HCT116 (cell line): ENCODE data around the gene STARD5. TPM values are rescaled to one million over a fixed set of nuclear protein-coding genes. Genes with fewer than 3 reads are reported as not detected.

Experiments used
- ATAC-seq: fragments of 200-7000 bp; cut with Tn5 transposase; 2 replicates; pipeline ENCODE4 v1.9.1; 2020; ENCODE audit warnings: mild to moderate bottlenecking, moderate library complexity
- BruUV-seq: library from RNA; stranded (reverse); fragments of 400-500 nt; replicated peaks from 2 replicates; lab custom pipeline; 2021; lab: Mats Ljungman, UMichigan
- CTCF ChIA-PET: fragments of 300-600 bp; sonication (Branson Sonifier 250); formaldehyde crosslinking; loops from one replicate; lab custom pipeline; 2021; ENCODE audit warnings: antibody characterized with exemption; lab: Charles Lee
- POLR2A ChIA-PET: fragments of 300-600, 350-600 bp; sonication (Branson Sonifier 250); formaldehyde crosslinking; loops from one replicate; lab custom pipeline; 2021; ENCODE audit warnings: antibody characterized with exemption; lab: Charles Lee
- RAD21 ChIA-PET, 2 experiments: fragments of 300-600 bp; sonication (Branson Sonifier 250); formaldehyde crosslinking; loops; one replicate each; lab custom pipeline; 2023; ENCODE audit warnings: low total read pairs in 2 of 2; ENCODE audit not compliant: uncharacterized antibody in 2 of 2, unreplicated experiment in 2 of 2, low non-redundant PET in 1 of 2; lab: Charles Lee
- DNase-seq: peaks from one replicate; pipeline ENCODE4 v3.0.0-alpha.2; 2010; ENCODE audit warnings: low read depth, low spot score
- H2AFZ ChIP-seq: fragments of 200-600 bp; shearing (Covaris generic), sonication (generic); 2 replicates; pipeline ENCODE4 v1.6.1; 2017; ENCODE audit warnings: low read depth, mixed run types, mixed read lengths, antibody characterized with exemption, low read length; ENCODE audit not compliant: poor library complexity, severe bottlenecking
- H3K27ac ChIP-seq: 2 replicates; pipeline ENCODE4 v1.5.1; 2012; ENCODE audit warnings: low read depth, low read length
- H3K27me3 ChIP-seq: fragments of 200-600 bp; sonication (generic); 2 replicates; pipeline ENCODE4 v1.6.1; 2016; ENCODE audit warnings: mixed run types, low read length, mixed read lengths; ENCODE audit not compliant: insufficient read depth
- H3K36me3 ChIP-seq, 2 experiments: fragments of 200-500 bp in 1 of 2; fragments of 200-600 bp in 1 of 2; sonication (Bioruptor generic) in 1 of 2; sonication (generic) in 1 of 2; 2 replicates each; pipeline versions ENCODE4 v1.5.1 to v1.6.1; 2014 to 2016; ENCODE audit warnings: low read length in 2 of 2, inconsistent platforms in 1 of 2, mixed read lengths in 1 of 2, mixed run types in 1 of 2; ENCODE audit not compliant: insufficient read depth in 2 of 2, control insufficient read depth in 1 of 2
- H3K4me1 ChIP-seq, 2 experiments: fragments of 200-600 bp in 1 of 2; sonication (generic) in 1 of 2; 2 replicates each; pipeline versions ENCODE4 v1.5.1 to v1.6.1; 2012 to 2017; ENCODE audit warnings: low read length in 2 of 2, inconsistent platforms in 1 of 2, mild to moderate bottlenecking in 1 of 2, mixed read lengths in 1 of 2, mixed run types in 1 of 2, moderate library complexity in 1 of 2; ENCODE audit not compliant: insufficient read depth in 2 of 2, control insufficient read depth in 1 of 2
- H3K4me2 ChIP-seq: fragments of 200-600 bp; sonication (generic); 2 replicates; pipeline ENCODE4 v1.6.1; 2017; ENCODE audit warnings: mixed run types, low read length, mixed read lengths
- H3K4me3 ChIP-seq, 2 experiments: fragments of 200-600 bp in 1 of 2; sonication (generic) in 1 of 2; replicated peaks in 1 of 2; 2 replicates each; pipeline ENCODE4 v1.5.1; 2011 to 2016; ENCODE audit warnings: low read length in 2 of 2, control low read depth in 1 of 2, low read depth in 1 of 2, mild to moderate bottlenecking in 1 of 2, mixed read lengths in 1 of 2, mixed run types in 1 of 2
- H3K79me2 ChIP-seq: fragments of 200-600 bp; sonication (generic); 2 replicates; pipeline ENCODE4 v1.6.1; 2017; ENCODE audit warnings: mild to moderate bottlenecking, mixed run types, low read length, moderate library complexity, mixed read lengths; ENCODE audit not compliant: insufficient read depth
- H3K9ac ChIP-seq: fragments of 200-600 bp; sonication (generic); 2 replicates; pipeline ENCODE4 v1.6.1; 2016; ENCODE audit warnings: low read length, mixed read lengths
- H3K9me2 ChIP-seq: fragments of 200-600 bp; sonication (generic), shearing (Covaris generic); 2 replicates; pipeline ENCODE4 v1.6.1; 2017; ENCODE audit warnings: mixed run types, mild to moderate bottlenecking, moderate library complexity; ENCODE audit not compliant: insufficient read depth
- H3K9me3 ChIP-seq, 2 experiments: fragments of 200-500 bp in 1 of 2; fragments of 200-600 bp in 1 of 2; sonication (Bioruptor generic) in 1 of 2; sonication (generic) in 1 of 2; 2 replicates each; pipeline ENCODE4 v1.6.1; 2014 to 2017; ENCODE audit warnings: low read length in 2 of 2, mixed read lengths in 2 of 2, inconsistent platforms in 1 of 2, low read depth in 1 of 2, mild to moderate bottlenecking in 1 of 2, mixed run types in 1 of 2, moderate library complexity in 1 of 2; ENCODE audit not compliant: control insufficient read depth in 1 of 2, insufficient read depth in 1 of 2
- H4K20me1 ChIP-seq: fragments of 200-600 bp; sonication (generic), shearing (Covaris generic); 2 replicates; pipeline ENCODE4 v1.6.1; 2017; ENCODE audit warnings: mixed run types, mild to moderate bottlenecking, moderate library complexity; ENCODE audit not compliant: insufficient read depth
- CBX3 ChIP-seq: IDR thresholded peaks from 2 replicates; pipeline ENCODE4 v1.6.1; 2012; ENCODE audit warnings: low read depth
- CEBPB ChIP-seq: IDR thresholded peaks from 2 replicates; pipeline ENCODE4 v1.6.1; 2012; ENCODE audit warnings: low read depth
- CTCF ChIP-seq, 3 experiments: fragments of 200-600 bp in 1 of 3; sonication (generic) in 1 of 3; IDR thresholded peaks in 2 of 3; conservative IDR thresholded peaks in 1 of 3; 2 replicates each; pipeline ENCODE4 v1.5.1; 2012 to 2017; ENCODE audit warnings: low read depth in 2 of 3, low read length in 2 of 3, antibody characterized with exemption in 1 of 3, borderline replicate concordance in 1 of 3, control low read depth in 1 of 3, mild to moderate bottlenecking in 1 of 3, mixed read lengths in 1 of 3, mixed run types in 1 of 3, moderate library complexity in 1 of 3; ENCODE audit not compliant: insufficient read depth in 1 of 3
- EZH2phosphoT487 ChIP-seq: fragments of 200-600 bp; IDR thresholded peaks from 2 replicates; pipeline ENCODE4 v1.6.1; 2018; ENCODE audit warnings: antibody characterized with exemption, borderline replicate concordance
- FOSL1 ChIP-seq: IDR thresholded peaks from 2 replicates; pipeline ENCODE4 v1.6.1; 2012; ENCODE audit warnings: low read depth
- POLR2A ChIP-seq: IDR thresholded peaks from 2 replicates; pipeline ENCODE4 v1.7.0; 2011; ENCODE audit warnings: borderline replicate concordance; ENCODE audit not compliant: insufficient read depth, insufficient read length; ENCODE audit errors: extremely low read depth
- RAD21 ChIP-seq: IDR thresholded peaks from 2 replicates; pipeline ENCODE4 v1.6.1; 2012; ENCODE audit warnings: low read depth, mild to moderate bottlenecking
- SP1 ChIP-seq: IDR thresholded peaks from 2 replicates; pipeline ENCODE4 v1.6.1; 2012; ENCODE audit warnings: low read depth
- TCF7L2 ChIP-seq: IDR thresholded peaks from 2 replicates; pipeline ENCODE4 v1.7.0; 2011; ENCODE audit warnings: borderline replicate concordance, inconsistent platforms; ENCODE audit not compliant: insufficient read depth, insufficient read length; ENCODE audit errors: extremely low read depth
- ZBTB33 ChIP-seq: IDR thresholded peaks from 2 replicates; pipeline ENCODE4 v1.6.1; 2011; ENCODE audit warnings: mild to moderate bottlenecking, low read length, moderate library complexity; ENCODE audit not compliant: insufficient replicate concordance; ENCODE audit errors: extremely low read depth
- ZNF274 ChIP-seq: fragments of 200-500 bp; sonication (Bioruptor generic); IDR thresholded peaks from 2 replicates; pipeline ENCODE4 v1.6.1; 2014; ENCODE audit warnings: mild to moderate bottlenecking, low read depth, low read length, inconsistent platforms
- intact Hi-C: fragments of 100-400 bp; cut with micrococcal nuclease; formaldehyde crosslinking; loops from 2 replicates; pipeline ENCODE4 v1.10.0; 2022
- total RNA-seq: library from RNA; stranded (reverse); gene quantifications from one replicate; pipeline ENCODE4 v1.2.1, GENCODE V29; 2021; ENCODE audit not compliant: unreplicated experiment

STARD5 gene
- total RNA-seq, 1 experiment from 2014 or later = 4.0 TPM

- Histone ChIP-seq H3K4me2 (no peak overlapping the region), H3K9me3 (no peaks in the 10 kb centered on the region), H3K27me3 (no peaks in the 10 kb centered on the region), H4K20me1 (no peaks in the 10 kb centered on the region), H3K27ac (no peak overlapping the region), H2AFZ (no peak overlapping the region), H3K4me3 (no peak overlapping the region), H3K9ac (no peak overlapping the region), H3K9me2 (no peaks in the 10 kb centered on the region), H3K4me1 (peaks cover 11 to 22% of the 10 kb centered on the region in 2 experiments), H3K36me3 (no peaks in the 10 kb centered on the region), H3K79me2 (no peaks in the 10 kb centered on the region)
- no TSS peak for BruUV-seq
- ATAC-seq = no peak
- TF ChIP-seq TCF7L2 = no peak
- TF ChIP-seq RAD21 = no peak
- TF ChIP-seq EZH2phosphoT487 = no peak
- TF ChIP-seq CEBPB = no peak
- TF ChIP-seq CBX3 = no peak
- no peak for TF ChIP-seq ZBTB33
- no peak for TF ChIP-seq ZNF274
- TF ChIP-seq CTCF (IDR thresholded peaks at IDR 0.05 in 2 of 3, conservative IDR thresholded peaks at IDR 0.05 in 1 of 3; ENCODE audit: borderline replicate concordance in 1 of 3, insufficient read depth in 1 of 3, low read depth in 2 of 3, low read length in 2 of 3) = no peak
- TF ChIP-seq FOSL1 = no peak
- no peak for TF ChIP-seq POLR2A
- no peak for TF ChIP-seq SP1
- DNase-seq = no peak
- intact Hi-C loops = no loop called here
- ChIA-PET CTCF (no interaction called here), POLR2A (no interaction called here), RAD21 (no interaction called here)
These were observed 25.3 kb downstream of the STARD5 start for GRCh38 chr15:81298611-81299010.
